H9 (cell line): ENCODE measurements around the gene CHGA. TPM values are rescaled to one million over a fixed set of nuclear protein-coding genes. Genes with fewer than 3 reads are reported as not detected.
A peak's percentile ranks its signal among the peaks of the same experiment; 100 is the strongest.

Experiments
- DNase-seq: peaks from one replicate; pipeline ENCODE4 v3.0.0-alpha.2; 2017
- H2AFZ ChIP-seq: one replicate; pipeline ENCODE4 v1.6.1; 2013; ENCODE audit warnings: mild to moderate bottlenecking, low read length, control low read depth, moderate library complexity
- H2AK5ac ChIP-seq: 2 replicates; pipeline ENCODE4 v1.6.1; 2013; ENCODE audit warnings: low read length, control low read depth, mixed read lengths; ENCODE audit not compliant: insufficient read length
- H2BK120ac ChIP-seq: one replicate; pipeline ENCODE4 v1.6.1; 2013; ENCODE audit warnings: low read depth, mild to moderate bottlenecking, low read length, control low read depth, inconsistent platforms; ENCODE audit not compliant: poor library complexity, severe bottlenecking
- H2BK12ac ChIP-seq: 2 replicates; pipeline ENCODE4 v1.6.1; 2013; ENCODE audit warnings: low read length, control low read depth, mixed read lengths, low read depth; ENCODE audit not compliant: insufficient read length
- H2BK15ac ChIP-seq: 2 replicates; pipeline ENCODE4 v1.6.1; 2013; ENCODE audit warnings: low read depth, low read length, control low read depth
- H2BK20ac ChIP-seq: one replicate; pipeline ENCODE4 v1.6.1; 2013; ENCODE audit warnings: low read depth, mild to moderate bottlenecking, low read length, control low read depth, inconsistent platforms; ENCODE audit not compliant: poor library complexity, severe bottlenecking
- H2BK5ac ChIP-seq: 2 replicates; pipeline ENCODE4 v1.6.1; 2013; ENCODE audit warnings: low read length, control low read depth, mixed read lengths; ENCODE audit not compliant: insufficient read length
- H3K14ac ChIP-seq: 2 replicates; pipeline ENCODE4 v1.6.1; 2013; ENCODE audit warnings: low read length, control low read depth; ENCODE audit not compliant: insufficient read depth
- H3K18ac ChIP-seq: 2 replicates; pipeline ENCODE4 v1.6.1; 2013; ENCODE audit warnings: low read depth, mild to moderate bottlenecking, mixed read lengths, low read length, control low read depth; ENCODE audit not compliant: insufficient read length
- H3K23ac ChIP-seq: 2 replicates; pipeline ENCODE4 v1.6.1; 2013; ENCODE audit warnings: low read length, control low read depth, mixed read lengths, low read depth; ENCODE audit not compliant: insufficient read length
- H3K23me2 ChIP-seq: 2 replicates; pipeline ENCODE4 v1.6.1; 2013; ENCODE audit warnings: low read depth, mild to moderate bottlenecking, mixed read lengths, low read length, control low read depth; ENCODE audit not compliant: insufficient read length, poor library complexity, severe bottlenecking
- H3K27ac ChIP-seq: 2 replicates; pipeline ENCODE4 v1.5.1; 2013; ENCODE audit warnings: low read length, control low read depth, mixed read lengths, low read depth; ENCODE audit not compliant: insufficient read length
- H3K27me3 ChIP-seq: 2 replicates; pipeline ENCODE4 v1.6.1; 2013; ENCODE audit warnings: low read length, control low read depth, inconsistent platforms; ENCODE audit not compliant: insufficient read depth
- H3K4ac ChIP-seq: 2 replicates; pipeline ENCODE4 v1.6.1; 2013; ENCODE audit warnings: low read depth, mild to moderate bottlenecking, control low read depth, inconsistent platforms, low read length, moderate library complexity
- H3K4me1 ChIP-seq: 2 replicates; pipeline ENCODE4 v1.6.1; 2013; ENCODE audit warnings: low read length, control low read depth, inconsistent platforms; ENCODE audit not compliant: insufficient read depth
- H3K4me2 ChIP-seq: 2 replicates; pipeline ENCODE4 v1.6.1; 2013; ENCODE audit warnings: low read length, control low read depth, mixed read lengths; ENCODE audit not compliant: insufficient read length, insufficient read depth
- H3K56ac ChIP-seq: 2 replicates; pipeline ENCODE4 v1.6.1; 2013; ENCODE audit warnings: low read depth, mild to moderate bottlenecking, mixed read lengths, low read length, control low read depth; ENCODE audit not compliant: insufficient read length
- H3K79me1 ChIP-seq: 2 replicates; pipeline ENCODE4 v1.6.1; 2013; ENCODE audit warnings: low read depth, mild to moderate bottlenecking, moderate library complexity, low read length, control low read depth, inconsistent platforms; ENCODE audit not compliant: insufficient read depth, poor library complexity, severe bottlenecking
- H3K79me2 ChIP-seq: 2 replicates; pipeline ENCODE4 v1.6.1; 2013; ENCODE audit warnings: low read length, control low read depth, inconsistent platforms; ENCODE audit not compliant: insufficient read depth
- H3K9ac ChIP-seq: 2 replicates; pipeline ENCODE4 v1.6.1; 2013; ENCODE audit warnings: low read length, control low read depth, mixed read lengths; ENCODE audit not compliant: insufficient read length; ENCODE audit errors: extremely low read depth
- H3K9me3 ChIP-seq: one replicate; pipeline ENCODE4 v1.6.1; 2013; ENCODE audit warnings: low read depth, low read length, inconsistent platforms; ENCODE audit not compliant: control insufficient read depth
- H3T11ph ChIP-seq: one replicate; pipeline ENCODE4 v1.6.1; 2013; ENCODE audit warnings: mild to moderate bottlenecking, low read length, control low read depth, inconsistent platforms
- H4K20me1 ChIP-seq: one replicate; pipeline ENCODE4 v1.6.1; 2013; ENCODE audit not compliant: control insufficient read depth, insufficient read length, insufficient read depth
- H4K5ac ChIP-seq: 2 replicates; pipeline ENCODE4 v1.6.1; 2013; ENCODE audit warnings: low read depth, mild to moderate bottlenecking, mixed read lengths, low read length, control low read depth; ENCODE audit not compliant: insufficient read length
- H4K8ac ChIP-seq: replicated peaks from 2 replicates; pipeline ENCODE4 v1.6.1; 2013; ENCODE audit warnings: low read length, control low read depth, mixed read lengths, low read depth; ENCODE audit not compliant: insufficient read length
- H4K91ac ChIP-seq: 2 replicates; pipeline ENCODE4 v1.6.1; 2013; ENCODE audit warnings: low read depth, mild to moderate bottlenecking, moderate library complexity, mixed read lengths, low read length, control low read depth; ENCODE audit not compliant: insufficient read length
- H3K27ac Mint-ChIP-seq, 3 experiments: 2 replicates in 2 of 3; 3 replicates in 1 of 3; pipeline ENCODE4 v1.8.0; 2020 to 2021; ENCODE audit warnings: mixed read lengths in 3 of 3, mild to moderate bottlenecking in 1 of 3, moderate library complexity in 1 of 3
- H3K27me3 Mint-ChIP-seq: 2 replicates; pipeline ENCODE4 v1.8.0; 2021; ENCODE audit warnings: low read depth, mild to moderate bottlenecking, moderate library complexity, mixed read lengths
- H3K36me3 Mint-ChIP-seq, 3 experiments: 2 replicates in 2 of 3; 3 replicates in 1 of 3; pipeline ENCODE4 v1.8.0; 2020 to 2021; ENCODE audit warnings: low read depth in 3 of 3, mixed read lengths in 3 of 3; ENCODE audit not compliant: insufficient read depth in 1 of 3
- H3K4me1 Mint-ChIP-seq, 2 experiments: 2 replicates each; pipeline ENCODE4 v1.8.0; 2020; ENCODE audit warnings: mixed read lengths in 2 of 2
- H3K4me3 Mint-ChIP-seq, 2 experiments: 2 replicates in 1 of 2; 3 replicates in 1 of 2; pipeline ENCODE4 v1.8.0; 2020 to 2021; ENCODE audit warnings: mild to moderate bottlenecking in 2 of 2, mixed read lengths in 2 of 2, moderate library complexity in 1 of 2
- H3K9me3 Mint-ChIP-seq, 2 experiments: 2 replicates in 1 of 2; 3 replicates in 1 of 2; pipeline ENCODE4 v1.8.0; 2020; ENCODE audit warnings: mild to moderate bottlenecking in 2 of 2, mixed read lengths in 2 of 2, moderate library complexity in 1 of 2
- WGBS: extraction: QIAGEN DNeasy Blood & Tissue Kit; methylation state at CpG from one replicate; pipeline ENCODE4 v1.1.7; 2013; ENCODE audit warnings: missing lambda C conversion rate, low lambda C conversion rate, mixed read lengths; ENCODE audit not compliant: insufficient read length; ENCODE audit errors: extremely low coverage; 5-methylcytosine and 5-hydroxymethylcytosine counted together
- total RNA-seq: library from RNA; stranded (reverse); gene quantifications from 2 replicates; pipeline ENCODE4 v1.2.1, GENCODE V29; 2021
- TF ChIP-seq, protein P1 (sequence below): fragments of 200-600 bp; sonication (generic); conservative IDR thresholded peaks from 3 replicates; pipeline ENCODE4 v1.8.0; 2021; ENCODE audit warnings: antibody characterized with exemption, mild to moderate bottlenecking

CHGA gene
- total RNA-seq, 1 experiment from 2014 or later, result 6.7 TPM

DNA sequence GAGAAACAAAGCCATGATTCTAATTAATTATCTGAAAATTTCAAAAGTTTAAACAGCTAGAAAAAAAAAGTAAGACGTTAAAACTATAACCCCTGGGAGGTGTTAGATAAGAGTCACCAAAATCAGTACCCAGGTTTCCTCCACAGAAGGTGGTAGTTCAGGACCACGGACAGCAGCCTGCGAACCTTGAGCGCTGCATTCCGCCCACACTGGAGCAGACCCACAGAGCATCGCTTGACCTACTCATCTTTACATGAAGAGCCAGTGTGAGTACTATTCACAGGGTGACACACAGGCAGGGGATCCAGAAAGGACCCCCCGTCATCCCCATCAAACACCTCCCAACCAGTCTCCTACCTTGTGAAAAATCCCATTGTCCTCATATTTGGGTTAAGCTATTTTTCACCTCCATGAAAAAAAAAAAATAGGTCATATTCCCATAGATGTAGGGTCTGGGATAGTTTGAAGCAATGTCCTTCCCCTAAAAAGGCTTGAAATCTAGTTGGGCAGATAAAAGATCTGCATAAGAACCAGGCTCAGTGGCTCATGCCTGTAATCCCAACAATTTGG is 8.8 kb upstream of the CHGA start:
- Histone ChIP-seq H2BK5ac (no peak overlapping the region), H4K91ac (no peak overlapping the region), H3K27me3 (no peaks in the 10 kb centered on the region), H3K79me1 (no peaks in the 10 kb centered on the region), H2BK20ac (no peak overlapping the region), H3K14ac (no peak overlapping the region), H3K18ac (no peak overlapping the region), H3K9me3 (peaks cover 4% of the 10 kb centered on the region), H3K23me2 (no peaks in the 10 kb centered on the region), H2AFZ (no peak overlapping the region), H3K9ac (no peak overlapping the region), H4K8ac (no peak overlapping the region), H2AK5ac (no peak overlapping the region), H3K4me1 (no peaks in the 10 kb centered on the region), H3K27ac (no peak overlapping the region), H3K4me2 (no peak overlapping the region), H3K23ac (no peak overlapping the region), H2BK15ac (no peak overlapping the region), H3K56ac (no peak overlapping the region), H3T11ph (no peak overlapping the region), H3K79me2 (no peaks in the 10 kb centered on the region), H4K5ac (no peak overlapping the region), H4K20me1 (no peaks in the 10 kb centered on the region), H2BK120ac (no peak overlapping the region), H3K4ac (no peak overlapping the region), H2BK12ac (no peak overlapping the region)
- no peaks in the 10 kb centered on the region for H3K4me1 Mint-ChIP-seq
- WGBS, result no CpG with 5 or more reads among the region's 7 CpGs
- peaks cover 8 to 12% of the 10 kb centered on the region in 2 experiments; a peak in 4 of 5 replicates for H3K9me3 Mint-ChIP-seq
- no peaks in the 10 kb centered on the region for H3K36me3 Mint-ChIP-seq
- H3K27me3 Mint-ChIP-seq, result peaks cover 49% of the 10 kb centered on the region
- H3K27ac Mint-ChIP-seq, result no peak overlapping the region
- no peak overlapping the region for H3K4me3 Mint-ChIP-seq
- peak; percentile 70 for DNase-seq
- TF ChIP-seq, protein P1, sequence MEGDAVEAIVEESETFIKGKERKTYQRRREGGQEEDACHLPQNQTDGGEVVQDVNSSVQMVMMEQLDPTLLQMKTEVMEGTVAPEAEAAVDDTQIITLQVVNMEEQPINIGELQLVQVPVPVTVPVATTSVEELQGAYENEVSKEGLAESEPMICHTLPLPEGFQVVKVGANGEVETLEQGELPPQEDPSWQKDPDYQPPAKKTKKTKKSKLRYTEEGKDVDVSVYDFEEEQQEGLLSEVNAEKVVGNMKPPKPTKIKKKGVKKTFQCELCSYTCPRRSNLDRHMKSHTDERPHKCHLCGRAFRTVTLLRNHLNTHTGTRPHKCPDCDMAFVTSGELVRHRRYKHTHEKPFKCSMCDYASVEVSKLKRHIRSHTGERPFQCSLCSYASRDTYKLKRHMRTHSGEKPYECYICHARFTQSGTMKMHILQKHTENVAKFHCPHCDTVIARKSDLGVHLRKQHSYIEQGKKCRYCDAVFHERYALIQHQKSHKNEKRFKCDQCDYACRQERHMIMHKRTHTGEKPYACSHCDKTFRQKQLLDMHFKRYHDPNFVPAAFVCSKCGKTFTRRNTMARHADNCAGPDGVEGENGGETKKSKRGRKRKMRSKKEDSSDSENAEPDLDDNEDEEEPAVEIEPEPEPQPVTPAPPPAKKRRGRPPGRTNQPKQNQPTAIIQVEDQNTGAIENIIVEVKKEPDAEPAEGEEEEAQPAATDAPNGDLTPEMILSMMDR, result no peak
